ENCODE results near the gene LIG4.

The LIG4 gene

GRCh38 chr13:108215436-108215835, at the start of gene LIG4:
TSS of gene LIG4 (minus strand) at chr13:108215536. CDS start at chr13:108211268, 4,268 bp downstream.
- ATAC-seq (ENCODE audit: insufficient read depth, low read depth) (peak; percentile 80), DNase-seq (peak; percentile 95)
- TF ChIP-seq EZH2 (IDR thresholded peaks at IDR 0.05; ENCODE audit: borderline replicate concordance, low read depth, low read length, severe bottlenecking) (no peak), CTCF (IDR thresholded peaks at IDR 0.05; ENCODE audit: borderline replicate concordance, extremely low read depth, low read length, poor library complexity, severe bottlenecking) (no peak)
- H3K36me3 ChIP-seq (ENCODE audit: insufficient read depth, low read length), result peaks cover 7% of the 10 kb centered on the region
- H3K79me2 ChIP-seq (ENCODE audit: insufficient read depth, low read length), result peaks cover 52% of the 10 kb centered on the region
- peaks cover 65% of the 10 kb centered on the region for H3K4me1 ChIP-seq (ENCODE audit: insufficient read depth, low read length)
- H3K27me3 ChIP-seq (ENCODE audit: insufficient read depth, low read length, poor library complexity), result no peaks in the 10 kb centered on the region
- peak within 1 kb of the TSS; percentile 79 for H3K27ac ChIP-seq (ENCODE audit: low read length)
- no peaks in the 10 kb centered on the region for H3K9me3 ChIP-seq (ENCODE audit: insufficient read depth, low read length, severe bottlenecking)
- peak within 1 kb of the TSS; percentile 11 to 60; a peak in 3 of 4 replicates for H3K4me3 ChIP-seq (ENCODE audit: low read depth in 1 of 2, low read length in 2 of 2)
- peak within 1 kb of the TSS; percentile 52 for H3K9ac ChIP-seq (ENCODE audit: low read depth, low read length)
- peak within 1 kb of the TSS; percentile 74 for H3K4me2 ChIP-seq (ENCODE audit: insufficient read depth, low read length)
- H4K20me1 ChIP-seq (ENCODE audit: insufficient read depth, low read length), result peaks cover 12% of the 10 kb centered on the region; the same call in 1 of the 2 replicates
- peak within 1 kb of the TSS; percentile 82 for H2AFZ ChIP-seq (ENCODE audit: low read depth, low read length)

- Histone ChIP-seq H3K4me3 (ENCODE audit: low read depth in 1 of 2, low read length in 2 of 2) (no peak overlapping the region), H4K20me1 (ENCODE audit: insufficient read depth, low read length) (no peaks in the 10 kb centered on the region), H3K79me2 (ENCODE audit: insufficient read depth, low read length) (no peaks in the 10 kb centered on the region), H3K27me3 (ENCODE audit: insufficient read depth, low read length, poor library complexity) (no peaks in the 10 kb centered on the region), H3K9me3 (ENCODE audit: insufficient read depth, low read length, severe bottlenecking) (no peaks in the 10 kb centered on the region), H3K9ac (ENCODE audit: low read depth, low read length) (no peak overlapping the region), H3K4me2 (ENCODE audit: insufficient read depth, low read length) (no peak overlapping the region), H3K4me1 (ENCODE audit: insufficient read depth, low read length) (no peaks in the 10 kb centered on the region), H3K36me3 (ENCODE audit: insufficient read depth, low read length) (no peaks in the 10 kb centered on the region), H3K27ac (ENCODE audit: low read length) (no peak overlapping the region), H2AFZ (ENCODE audit: low read depth, low read length) (no peak overlapping the region)
- ATAC-seq (ENCODE audit: insufficient read depth, low read depth), result no peak
- TF ChIP-seq EZH2 (IDR thresholded peaks at IDR 0.05; ENCODE audit: borderline replicate concordance, low read depth, low read length, severe bottlenecking) (no peak), CTCF (IDR thresholded peaks at IDR 0.05; ENCODE audit: borderline replicate concordance, extremely low read depth, low read length, poor library complexity, severe bottlenecking) (no peak)
- no peak for DNase-seq
Observed at GRCh38 chr13:108263621-108264355, 48.5 kb upstream of the LIG4 start.

GRCh38 chr13:108257248-108257647, 41.9 kb upstream of the LIG4 start:
- H3K4me2 ChIP-seq (ENCODE audit: insufficient read depth, low read length), result no peak overlapping the region
- no peaks in the 10 kb centered on the region for H3K36me3 ChIP-seq (ENCODE audit: insufficient read depth, low read length)
- ATAC-seq (ENCODE audit: insufficient read depth, low read depth), result no peak
- TF ChIP-seq CTCF (IDR thresholded peaks at IDR 0.05; ENCODE audit: borderline replicate concordance, extremely low read depth, low read length, poor library complexity, severe bottlenecking) (no peak), EZH2 (IDR thresholded peaks at IDR 0.05; ENCODE audit: borderline replicate concordance, low read depth, low read length, severe bottlenecking) (no peak)
- no peak overlapping the region for H3K9ac ChIP-seq (ENCODE audit: low read depth, low read length)
- no peaks in the 10 kb centered on the region for H3K79me2 ChIP-seq (ENCODE audit: insufficient read depth, low read length)
- DNase-seq, result no peak
- H3K4me3 ChIP-seq (ENCODE audit: low read depth in 1 of 2, low read length in 2 of 2), result no peak overlapping the region
- no peaks in the 10 kb centered on the region for H4K20me1 ChIP-seq (ENCODE audit: insufficient read depth, low read length)
- H3K4me1 ChIP-seq (ENCODE audit: insufficient read depth, low read length), result no peaks in the 10 kb centered on the region
- no peak overlapping the region for H3K27ac ChIP-seq (ENCODE audit: low read length)
- H3K27me3 ChIP-seq (ENCODE audit: insufficient read depth, low read length, poor library complexity), result no peaks in the 10 kb centered on the region
- H3K9me3 ChIP-seq (ENCODE audit: insufficient read depth, low read length, severe bottlenecking), result no peaks in the 10 kb centered on the region
- no peak overlapping the region for H2AFZ ChIP-seq (ENCODE audit: low read depth, low read length)
